ENCODE results near the gene HPCAL1.

HPCAL1 gene

GRCh38 chr2:10449486-10449831 is 146.8 kb downstream of the HPCAL1 start:
- CTCF ChIA-PET, result interaction anchor here (0.8 to 9.8 kb wide), 7 partner anchors 11 to 465 kb away, joined by 3 to 127 read pairs (median 3); no protein-coding TSS in a partner anchor
- no peak for DNase-seq (ENCODE audit: extremely low spot score)
- POLR2A ChIA-PET, result no interaction called here
- TF ChIP-seq, protein P1, sequence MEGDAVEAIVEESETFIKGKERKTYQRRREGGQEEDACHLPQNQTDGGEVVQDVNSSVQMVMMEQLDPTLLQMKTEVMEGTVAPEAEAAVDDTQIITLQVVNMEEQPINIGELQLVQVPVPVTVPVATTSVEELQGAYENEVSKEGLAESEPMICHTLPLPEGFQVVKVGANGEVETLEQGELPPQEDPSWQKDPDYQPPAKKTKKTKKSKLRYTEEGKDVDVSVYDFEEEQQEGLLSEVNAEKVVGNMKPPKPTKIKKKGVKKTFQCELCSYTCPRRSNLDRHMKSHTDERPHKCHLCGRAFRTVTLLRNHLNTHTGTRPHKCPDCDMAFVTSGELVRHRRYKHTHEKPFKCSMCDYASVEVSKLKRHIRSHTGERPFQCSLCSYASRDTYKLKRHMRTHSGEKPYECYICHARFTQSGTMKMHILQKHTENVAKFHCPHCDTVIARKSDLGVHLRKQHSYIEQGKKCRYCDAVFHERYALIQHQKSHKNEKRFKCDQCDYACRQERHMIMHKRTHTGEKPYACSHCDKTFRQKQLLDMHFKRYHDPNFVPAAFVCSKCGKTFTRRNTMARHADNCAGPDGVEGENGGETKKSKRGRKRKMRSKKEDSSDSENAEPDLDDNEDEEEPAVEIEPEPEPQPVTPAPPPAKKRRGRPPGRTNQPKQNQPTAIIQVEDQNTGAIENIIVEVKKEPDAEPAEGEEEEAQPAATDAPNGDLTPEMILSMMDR (IDR thresholded peaks at IDR 0.05; ENCODE audit: control extremely low read depth, extremely low read depth, low read depth, missing control alignments), result no peak

DNA sequence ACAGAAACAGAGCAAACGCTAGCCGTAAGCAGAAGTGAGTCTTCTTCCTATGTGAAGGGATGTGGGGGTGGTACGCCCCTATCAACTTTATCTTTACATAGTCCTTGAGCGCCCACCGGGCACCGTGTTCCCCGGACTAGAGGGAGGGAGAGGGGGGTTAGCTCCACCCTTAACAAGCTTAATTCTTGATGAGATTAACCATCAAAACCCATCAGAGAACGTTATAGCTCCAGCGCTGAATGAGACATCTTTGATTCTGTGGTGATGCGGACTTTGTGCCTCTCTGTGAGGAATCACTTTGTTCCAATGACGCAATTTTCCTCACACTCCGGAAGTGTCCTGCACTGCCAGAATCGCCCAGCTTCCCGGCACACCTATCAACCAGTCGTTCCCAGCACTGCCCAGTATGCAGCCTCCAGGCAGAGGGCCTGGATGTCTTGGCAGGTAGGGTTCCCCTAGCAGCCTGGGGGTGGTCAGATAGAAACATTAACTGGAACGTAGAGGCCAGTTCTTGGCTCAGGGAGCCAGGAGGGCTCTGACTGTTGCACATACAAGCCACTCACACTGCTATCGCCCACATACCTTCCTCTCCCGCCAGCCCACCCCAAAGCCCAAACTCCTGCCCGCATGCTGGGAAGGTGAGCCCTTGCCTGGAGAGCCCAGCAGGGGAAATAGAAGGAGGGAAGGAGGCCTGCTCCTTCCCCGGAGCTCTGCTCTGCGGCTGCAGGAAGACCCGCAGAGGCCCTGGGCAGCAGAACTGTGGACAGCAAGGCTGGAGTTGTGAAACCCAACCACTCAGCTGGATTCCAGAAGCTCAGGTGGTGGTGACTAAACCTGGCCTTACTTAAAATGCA is 147.4 kb downstream of the HPCAL1 start:
- DNase-seq (ENCODE audit: extremely low spot score), result no peak
- TF ChIP-seq, protein P1 (IDR thresholded peaks at IDR 0.05; ENCODE audit: control extremely low read depth, extremely low read depth, low read depth, missing control alignments), result no peak
- POLR2A ChIA-PET, result no interaction called here
- CTCF ChIA-PET, result interaction anchor here (0.8 to 9.8 kb wide), 7 partner anchors 10 to 466 kb away, joined by 3 to 127 read pairs (median 3); no protein-coding TSS in a partner anchor

DNA sequence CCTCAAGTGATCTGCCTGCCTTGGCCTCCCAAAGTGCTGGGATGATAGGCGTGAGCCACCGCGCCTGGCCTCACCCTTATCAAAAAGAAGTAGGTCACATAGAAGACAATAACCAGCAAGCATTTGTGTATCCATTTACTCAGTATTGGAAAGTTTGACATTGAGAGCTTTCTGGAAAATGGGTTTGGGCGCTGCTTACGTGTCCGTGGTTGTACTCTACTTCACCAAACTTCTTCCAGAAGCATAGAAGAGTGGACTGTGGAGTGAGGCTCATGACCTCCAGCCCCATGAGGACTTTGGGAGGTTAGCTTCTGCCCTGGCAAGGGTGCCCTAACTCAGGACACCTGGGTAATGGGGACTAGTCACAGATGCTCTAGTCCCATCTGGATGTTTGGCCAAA is 149.1 kb downstream of the HPCAL1 start:
- ChIA-PET POLR2A (no interaction called here), CTCF (interaction anchor here (1.1 to 9.8 kb wide), 2 partner anchors 11 to 19 kb away, joined by 3 to 127 read pairs; no protein-coding TSS in a partner anchor)
- TF ChIP-seq, protein P1 (IDR thresholded peaks at IDR 0.05; ENCODE audit: control extremely low read depth, extremely low read depth, low read depth, missing control alignments), result no peak
- DNase-seq (ENCODE audit: extremely low spot score), result no peak

DNA sequence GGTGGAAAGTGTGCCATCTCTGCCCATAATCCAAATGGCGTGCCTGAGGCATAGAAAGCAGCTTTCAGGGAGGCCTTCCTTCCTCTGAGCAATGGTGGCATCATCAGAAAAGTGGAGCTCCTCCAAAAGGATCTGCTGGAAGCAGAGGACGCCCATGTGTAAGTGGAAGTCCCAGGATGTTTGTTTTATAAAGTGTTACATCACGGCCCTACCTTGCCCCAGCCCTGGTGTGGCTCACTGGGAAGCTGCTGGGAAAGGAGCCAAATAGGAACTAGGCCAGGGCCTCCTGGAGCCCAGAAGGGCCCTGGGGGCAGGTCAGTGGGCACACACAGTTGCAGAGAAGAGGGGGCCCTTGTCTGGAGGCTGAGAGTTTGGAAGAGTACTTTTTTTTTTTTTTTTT is 149.6 kb downstream of the HPCAL1 start:
- no peak for DNase-seq (ENCODE audit: extremely low spot score)
- ChIA-PET CTCF (interaction anchor here (1.1 to 9.8 kb wide), 2 partner anchors 11 to 19 kb away, joined by 3 to 127 read pairs; no protein-coding TSS in a partner anchor), POLR2A (no interaction called here)
- TF ChIP-seq, protein P1 (IDR thresholded peaks at IDR 0.05; ENCODE audit: control extremely low read depth, extremely low read depth, low read depth, missing control alignments), result no peak

- CTCF ChIA-PET, result no interaction called here
- TF ChIP-seq, protein P1 (IDR thresholded peaks at IDR 0.05; ENCODE audit: control extremely low read depth, extremely low read depth, low read depth, missing control alignments), result no peak
- POLR2A ChIA-PET, result interaction anchor here (0.5 kb wide), 1 partner anchor 52 kb away, joined by 3 read pairs; no protein-coding TSS in a partner anchor
- no peak for DNase-seq (ENCODE audit: extremely low spot score)
Observed at GRCh38 chr2:10452956-10453904, 150.5 kb downstream of the HPCAL1 start.

DNA sequence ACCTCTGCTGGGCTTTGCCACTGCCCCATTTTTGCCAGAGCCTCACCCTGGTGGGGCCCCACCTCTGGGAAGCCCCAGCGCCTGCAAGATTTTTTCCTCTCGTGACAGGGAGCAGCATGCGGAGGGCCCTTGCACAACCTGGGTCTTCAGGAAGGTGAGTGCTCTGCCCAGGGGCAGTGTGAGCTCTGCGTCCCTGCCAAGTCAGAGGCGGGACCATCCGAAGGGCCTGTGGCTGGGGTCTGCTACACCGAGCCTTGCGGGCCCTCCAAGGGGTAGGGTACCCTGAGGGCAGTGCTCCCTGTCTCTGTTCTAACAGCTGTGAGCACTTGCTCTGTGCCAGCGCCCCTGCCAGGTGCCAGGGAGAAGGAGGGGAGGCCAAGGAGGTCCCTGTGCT is 151.2 kb downstream of the HPCAL1 start:
- TF ChIP-seq, protein P1 (IDR thresholded peaks at IDR 0.05; ENCODE audit: control extremely low read depth, extremely low read depth, low read depth, missing control alignments), result no peak
- DNase-seq (ENCODE audit: extremely low spot score), result no peak
- POLR2A ChIA-PET, result no interaction called here
- CTCF ChIA-PET, result interaction anchor here (1.1 kb wide), 1 partner anchor 19 kb away, joined by 5 read pairs; no protein-coding TSS in a partner anchor

Measured in GM10248 (cell line).